ENCODE results near the gene CRIM1. TPM values are rescaled to one million over a fixed set of nuclear protein-coding genes. Genes with fewer than 3 reads are reported as not detected.

The CRIM1 gene
- total and polyA plus RNA-seq, 4 donors, result 24.3 to 119 (median 58.4) TPM

- Histone ChIP-seq H3K9me3 (ENCODE audit: control insufficient read depth in 4 of 4, insufficient read depth in 3 of 4, low read length in 3 of 4) (no peaks in the 10 kb centered on the region), H3K27me3 (ENCODE audit: control insufficient read depth in 3 of 3, insufficient read depth in 3 of 3, low read length in 2 of 3) (no peaks in the 10 kb centered on the region), H3K4me3 (no peak overlapping the region), H3K4me1 (ENCODE audit: control insufficient read depth in 5 of 5, insufficient read depth in 5 of 5, low read length in 5 of 5) (peaks cover 0 to 4% (median 0%) of the 10 kb centered on the region in 5 donors), H3K27ac (ENCODE audit: low read depth in 1 of 2, low read length in 1 of 2) (no peak overlapping the region), H3K36me3 (ENCODE audit: control insufficient read depth in 4 of 4, insufficient read depth in 4 of 4, low read length in 4 of 4) (peaks cover 16 to 30% (median 27%) of the 10 kb centered on the region in 4 donors), H3K9ac (ENCODE audit: insufficient read depth in 1 of 2, low read length in 2 of 2) (no peak overlapping the region)
- TF ChIP-seq CTCF (IDR thresholded peaks at IDR 0.05; ENCODE audit: control extremely low read depth, extremely low read depth), result no peak
- ATAC-seq (ENCODE audit: insufficient read depth, low FRiP score) (no peak), DNase-seq (no peak)
- WGBS, 2 donors, result 87 to 92% methylated on average over 5 of the region's 5 CpGs
Measured at GRCh38 chr2:36582538-36582937, 227.0 kb downstream of the CRIM1 start.

- H3K9me3 ChIP-seq (ENCODE audit: control insufficient read depth in 4 of 4, insufficient read depth in 3 of 4, low read length in 3 of 4), result no peaks in the 10 kb centered on the region
- ATAC-seq (ENCODE audit: insufficient read depth, low FRiP score) (no peak), DNase-seq (no peak)
- H3K27ac ChIP-seq (ENCODE audit: low read depth in 1 of 2, low read length in 1 of 2), result no peak overlapping the region
- H3K36me3 ChIP-seq (ENCODE audit: control insufficient read depth in 4 of 4, insufficient read depth in 4 of 4, low read length in 4 of 4), result peaks cover 16 to 29% (median 27%) of the 10 kb centered on the region in 4 donors
- TF ChIP-seq CTCF (IDR thresholded peaks at IDR 0.05; ENCODE audit: control extremely low read depth, extremely low read depth), result no peak
- 76% methylated on average over 3 of the region's 3 CpGs for WGBS, 2 donors
- H3K9ac ChIP-seq (ENCODE audit: insufficient read depth in 1 of 2, low read length in 2 of 2), result no peak overlapping the region
- no peaks in the 10 kb centered on the region for H3K27me3 ChIP-seq (ENCODE audit: control insufficient read depth in 3 of 3, insufficient read depth in 3 of 3, low read length in 2 of 3)
- H3K4me3 ChIP-seq, result no peak overlapping the region
- H3K4me1 ChIP-seq (ENCODE audit: control insufficient read depth in 5 of 5, insufficient read depth in 5 of 5, low read length in 5 of 5), result peaks cover 0 to 4% (median 0%) of the 10 kb centered on the region in 5 donors
Measured at GRCh38 chr2:36582951-36583350, 227.4 kb downstream of the CRIM1 start.

- peak overlapping the region in 1 of 2 donors; percentile 31 for H3K27ac ChIP-seq (ENCODE audit: low read depth in 1 of 2, low read length in 1 of 2)
- peaks cover 0 to 7% (median 3%) of the 10 kb centered on the region in 5 donors for H3K4me1 ChIP-seq (ENCODE audit: control insufficient read depth in 5 of 5, insufficient read depth in 5 of 5, low read length in 5 of 5)
- H3K9ac ChIP-seq (ENCODE audit: insufficient read depth in 1 of 2, low read length in 2 of 2), result no peak overlapping the region
- H3K4me3 ChIP-seq, result no peak overlapping the region
- H3K27me3 ChIP-seq (ENCODE audit: control insufficient read depth in 3 of 3, insufficient read depth in 3 of 3, low read length in 2 of 3), result no peaks in the 10 kb centered on the region
- 53 to 76% methylated on average over 1 of the region's 1 CpG for WGBS, 2 donors
- no peaks in the 10 kb centered on the region for H3K9me3 ChIP-seq (ENCODE audit: control insufficient read depth in 4 of 4, insufficient read depth in 3 of 4, low read length in 3 of 4)
- DNase-seq, result no peak
- no peak for ATAC-seq (ENCODE audit: insufficient read depth, low FRiP score)
- H3K36me3 ChIP-seq (ENCODE audit: control insufficient read depth in 4 of 4, insufficient read depth in 4 of 4, low read length in 4 of 4), result peaks cover 15 to 25% (median 19%) of the 10 kb centered on the region in 4 donors
- TF ChIP-seq CTCF (IDR thresholded peaks at IDR 0.05; ENCODE audit: control extremely low read depth, extremely low read depth), result no peak
Measured at GRCh38 chr2:36584148-36584794, 228.7 kb downstream of the CRIM1 start.

Measured in lung (tissue), 12 donors.